ENCODE data around the gene FGF1.

The FGF1 gene

GRCh38 chr5:142655339-142656267 lies 30.3 kb downstream of the FGF1 start (continued):
- TF ChIP-seq, protein P1, sequence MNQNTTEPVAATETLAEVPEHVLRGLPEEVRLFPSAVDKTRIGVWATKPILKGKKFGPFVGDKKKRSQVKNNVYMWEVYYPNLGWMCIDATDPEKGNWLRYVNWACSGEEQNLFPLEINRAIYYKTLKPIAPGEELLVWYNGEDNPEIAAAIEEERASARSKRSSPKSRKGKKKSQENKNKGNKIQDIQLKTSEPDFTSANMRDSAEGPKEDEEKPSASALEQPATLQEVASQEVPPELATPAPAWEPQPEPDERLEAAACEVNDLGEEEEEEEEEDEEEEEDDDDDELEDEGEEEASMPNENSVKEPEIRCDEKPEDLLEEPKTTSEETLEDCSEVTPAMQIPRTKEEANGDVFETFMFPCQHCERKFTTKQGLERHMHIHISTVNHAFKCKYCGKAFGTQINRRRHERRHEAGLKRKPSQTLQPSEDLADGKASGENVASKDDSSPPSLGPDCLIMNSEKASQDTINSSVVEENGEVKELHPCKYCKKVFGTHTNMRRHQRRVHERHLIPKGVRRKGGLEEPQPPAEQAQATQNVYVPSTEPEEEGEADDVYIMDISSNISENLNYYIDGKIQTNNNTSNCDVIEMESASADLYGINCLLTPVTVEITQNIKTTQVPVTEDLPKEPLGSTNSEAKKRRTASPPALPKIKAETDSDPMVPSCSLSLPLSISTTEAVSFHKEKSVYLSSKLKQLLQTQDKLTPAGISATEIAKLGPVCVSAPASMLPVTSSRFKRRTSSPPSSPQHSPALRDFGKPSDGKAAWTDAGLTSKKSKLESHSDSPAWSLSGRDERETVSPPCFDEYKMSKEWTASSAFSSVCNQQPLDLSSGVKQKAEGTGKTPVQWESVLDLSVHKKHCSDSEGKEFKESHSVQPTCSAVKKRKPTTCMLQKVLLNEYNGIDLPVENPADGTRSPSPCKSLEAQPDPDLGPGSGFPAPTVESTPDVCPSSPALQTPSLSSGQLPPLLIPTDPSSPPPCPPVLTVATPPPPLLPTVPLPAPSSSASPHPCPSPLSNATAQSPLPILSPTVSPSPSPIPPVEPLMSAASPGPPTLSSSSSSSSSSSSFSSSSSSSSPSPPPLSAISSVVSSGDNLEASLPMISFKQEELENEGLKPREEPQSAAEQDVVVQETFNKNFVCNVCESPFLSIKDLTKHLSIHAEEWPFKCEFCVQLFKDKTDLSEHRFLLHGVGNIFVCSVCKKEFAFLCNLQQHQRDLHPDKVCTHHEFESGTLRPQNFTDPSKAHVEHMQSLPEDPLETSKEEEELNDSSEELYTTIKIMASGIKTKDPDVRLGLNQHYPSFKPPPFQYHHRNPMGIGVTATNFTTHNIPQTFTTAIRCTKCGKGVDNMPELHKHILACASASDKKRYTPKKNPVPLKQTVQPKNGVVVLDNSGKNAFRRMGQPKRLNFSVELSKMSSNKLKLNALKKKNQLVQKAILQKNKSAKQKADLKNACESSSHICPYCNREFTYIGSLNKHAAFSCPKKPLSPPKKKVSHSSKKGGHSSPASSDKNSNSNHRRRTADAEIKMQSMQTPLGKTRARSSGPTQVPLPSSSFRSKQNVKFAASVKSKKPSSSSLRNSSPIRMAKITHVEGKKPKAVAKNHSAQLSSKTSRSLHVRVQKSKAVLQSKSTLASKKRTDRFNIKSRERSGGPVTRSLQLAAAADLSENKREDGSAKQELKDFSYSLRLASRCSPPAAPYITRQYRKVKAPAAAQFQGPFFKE (tag by site-specific recombination; IDR thresholded peaks at IDR 0.05; ENCODE audit: borderline replicate concordance): no peak
- TF ChIP-seq GLI4 (tag by site-specific recombination; IDR thresholded peaks at IDR 0.05) (no peak), KLF8 (tag by site-specific recombination; IDR thresholded peaks at IDR 0.05) (no peak), ZNF449 (tag by site-specific recombination; IDR thresholded peaks at IDR 0.05) (0 out of 2 replicates have a peak, but pooled peaks have one; percentile 19), ZNF266 (tag by site-specific recombination; IDR thresholded peaks at IDR 0.05; ENCODE audit: low read depth) (no peak), ZNF776 (tag by site-specific recombination; IDR thresholded peaks at IDR 0.05; ENCODE audit: borderline replicate concordance) (no peak), AEBP2 (tag by site-specific recombination; IDR thresholded peaks at IDR 0.05; ENCODE audit: borderline replicate concordance) (no peak), ZNF214 (tag by site-specific recombination; IDR thresholded peaks at IDR 0.05; ENCODE audit: borderline replicate concordance) (no peak), ZBTB11 (tag by site-specific recombination; conservative IDR thresholded peaks at IDR 0.05; ENCODE audit: low read depth) (no peak), CTCF (tag by site-specific recombination; IDR thresholded peaks at IDR 0.05) (peak; percentile 90), ZNF596 (tag by site-specific recombination; IDR thresholded peaks at IDR 0.05) (no peak), ZNF768 (tag by site-specific recombination; IDR thresholded peaks at IDR 0.05) (no peak), ZNF248 (tag by site-specific recombination; IDR thresholded peaks at IDR 0.05) (no peak), OVOL3 (tag by site-specific recombination; IDR thresholded peaks at IDR 0.05) (no peak), ZBTB48 (tag by site-specific recombination; IDR thresholded peaks at IDR 0.05) (no peak; the same call in 1 of the 2 replicates), GLI2 (tag by site-specific recombination; IDR thresholded peaks at IDR 0.05; ENCODE audit: borderline replicate concordance, low read depth) (no peak), ZNF610 (tag by site-specific recombination; IDR thresholded peaks at IDR 0.05; ENCODE audit: borderline replicate concordance) (no peak), ZNF112 (tag by site-specific recombination; IDR thresholded peaks at IDR 0.05) (no peak), ZNF621 (tag by site-specific recombination; IDR thresholded peaks at IDR 0.05) (no peak)
- TF ChIP-seq, protein P2, sequence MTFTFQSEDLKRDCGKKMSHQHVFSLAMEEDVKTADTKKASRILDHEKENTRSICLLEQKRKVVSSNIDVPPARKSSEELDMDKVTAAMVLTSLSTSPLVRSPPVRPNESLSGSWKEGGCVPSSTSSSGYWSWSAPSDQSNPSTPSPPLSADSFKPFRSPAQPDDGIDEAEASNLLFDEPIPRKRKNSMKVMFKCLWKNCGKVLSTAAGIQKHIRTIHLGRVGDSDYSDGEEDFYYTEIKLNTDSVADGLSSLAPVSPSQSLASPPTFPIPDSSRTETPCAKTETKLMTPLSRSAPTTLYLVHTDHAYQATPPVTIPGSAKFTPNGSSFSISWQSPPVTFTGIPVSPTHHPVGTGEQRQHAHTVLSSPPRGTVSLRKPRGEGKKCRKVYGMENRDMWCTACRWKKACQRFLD (tag by site-specific recombination; IDR thresholded peaks at IDR 0.05): no peak
